Stimulated activated CD8-positive, alpha-beta memory T cell treated with anti-CD3 and anti-CD28 coated beads, Interleukin-7, amount 100 ng/mL, for 1 hour (primary cell): Measurements from ENCODE around the gene ACLY.
"Not testable (repeated sequence)": the region's sequence is repeated elsewhere in the genome, so short reads cannot be mapped to it uniquely, and the experiment has no call there.

Experiments
- DNase-seq, 2 donors: peaks; one replicate each; pipeline ENCODE4 v3.0.0-alpha.2; 2020; ENCODE audit warnings: low read depth in 2 of 2

The ACLY gene

DNA sequence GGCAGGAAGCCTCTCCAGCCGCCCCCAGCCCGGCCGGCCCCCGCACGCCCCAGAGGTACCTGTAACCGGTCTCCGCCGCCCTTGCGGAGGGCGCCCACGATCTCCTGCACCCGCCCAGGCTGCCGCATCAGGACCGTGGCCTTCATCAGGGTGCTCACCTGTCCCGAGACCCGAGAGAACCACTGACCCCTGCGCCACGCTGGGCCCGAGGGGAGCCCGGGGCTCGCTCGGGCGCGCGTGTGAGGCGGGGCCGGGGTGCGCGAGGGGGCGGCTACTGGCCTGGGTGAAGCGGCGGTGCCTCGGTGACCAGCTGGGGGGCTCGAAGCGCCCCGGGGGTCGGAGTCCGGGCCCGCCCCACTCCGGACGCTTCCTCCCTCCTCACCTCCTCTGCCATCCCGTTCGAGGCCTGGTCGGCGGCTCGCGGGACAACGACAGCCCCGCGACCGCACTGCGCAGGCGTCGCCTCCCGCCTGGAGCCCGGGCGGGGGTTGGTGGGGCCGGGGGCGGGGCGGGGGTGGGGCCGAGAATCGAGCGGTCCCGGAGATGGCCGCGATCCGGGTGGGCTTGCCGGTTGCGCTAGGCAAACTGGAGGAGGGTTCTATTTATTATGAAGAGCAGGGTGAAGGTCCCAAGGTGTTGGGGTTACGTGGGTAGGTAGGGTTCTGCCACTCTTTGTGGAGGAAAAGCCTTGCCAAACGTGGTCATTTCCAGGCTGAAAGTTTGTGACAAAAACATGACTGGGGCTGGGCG, 82.8 kb downstream of the ACLY start, which contains the start of gene NT5C3B:
Gene NT5C3B (minus strand): TSS at position 433 of the 750 bp plus-strand sequence. CDS start 39 bp downstream, at position 394.
- peak; percentile 14 to 29 for DNase-seq

DNA sequence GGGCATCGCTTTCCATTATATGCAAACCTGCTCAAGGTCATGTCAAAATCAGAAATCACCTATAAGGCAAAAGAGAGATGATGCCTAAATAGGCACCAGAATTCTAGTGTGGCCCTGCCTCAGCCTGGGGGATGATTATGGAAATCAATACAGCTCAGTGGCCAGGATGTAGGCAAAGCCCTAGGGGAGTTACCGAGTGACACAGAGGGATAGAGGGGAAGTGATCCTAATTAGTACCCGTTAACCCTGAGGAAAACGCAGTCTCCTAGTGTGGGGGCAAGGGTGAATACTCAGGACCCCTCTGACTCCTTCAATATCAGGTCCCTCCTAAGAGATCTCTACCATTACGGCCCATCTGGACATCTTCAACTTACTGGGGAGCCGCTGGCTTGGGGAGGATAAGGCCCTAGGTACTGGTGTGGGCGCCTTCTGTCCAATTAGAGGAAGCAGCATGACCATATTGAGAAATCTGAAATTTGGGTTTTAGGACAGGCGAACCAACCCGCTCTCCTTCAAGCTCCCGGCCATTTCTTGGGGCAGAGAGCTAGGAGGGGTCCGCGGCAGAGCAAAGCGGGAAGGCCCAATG, 83.4 kb downstream of the ACLY start:
- no peak for DNase-seq

DNA sequence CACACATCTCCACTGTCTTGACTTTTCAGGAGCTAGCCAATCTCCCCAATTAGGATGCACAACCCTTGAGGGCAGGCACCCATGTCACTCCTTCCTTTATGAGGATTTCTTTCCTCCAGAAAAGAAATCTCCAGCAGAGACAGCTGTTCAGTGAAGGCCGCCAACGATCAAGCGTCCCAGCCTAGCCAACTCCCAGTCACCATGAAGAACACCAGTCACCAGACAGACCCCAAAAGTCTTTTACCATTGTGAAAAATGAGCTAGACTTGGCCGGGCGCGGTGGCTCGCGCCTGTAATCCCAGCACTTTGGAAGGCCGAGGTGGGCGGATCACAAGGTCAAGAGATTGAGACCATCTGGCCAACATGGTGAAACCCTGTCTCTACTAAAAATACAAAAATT, 88.8 kb downstream of the ACLY start:
- not testable (repeated sequence) for DNase-seq

DNA sequence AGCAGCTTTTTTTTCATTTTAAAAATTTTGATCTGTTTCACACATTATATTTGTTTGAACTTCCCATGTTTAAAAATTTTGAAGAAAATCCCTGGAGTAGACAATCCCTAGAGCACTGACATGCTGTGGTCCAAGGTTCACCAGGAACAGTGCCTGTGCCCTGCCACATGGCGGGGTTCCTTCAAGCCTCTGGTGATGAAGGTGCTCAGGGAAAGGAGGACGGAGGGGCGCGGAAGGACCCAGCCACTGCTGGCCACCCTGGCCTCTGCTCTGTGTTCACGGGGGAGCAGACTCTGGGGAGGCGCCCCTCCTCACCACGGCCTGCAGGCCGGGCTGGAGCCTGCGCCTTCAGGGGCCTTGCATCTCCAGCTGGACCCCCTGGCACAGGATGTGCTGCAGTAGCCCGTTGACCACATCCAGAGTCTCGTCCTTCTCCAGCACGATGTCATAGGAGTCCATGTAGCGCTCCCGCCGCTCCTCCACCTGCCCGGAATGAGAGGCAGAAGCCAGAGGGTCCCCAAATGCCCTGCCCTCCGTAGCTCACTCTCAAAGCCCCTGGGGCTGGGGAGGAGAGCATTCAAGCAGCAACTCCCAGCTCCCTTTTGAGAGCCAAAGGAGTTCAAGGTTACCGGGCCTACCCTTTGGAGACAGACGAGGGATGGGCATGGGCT, 93.4 kb downstream of the ACLY start:
- no peak for DNase-seq

DNA sequence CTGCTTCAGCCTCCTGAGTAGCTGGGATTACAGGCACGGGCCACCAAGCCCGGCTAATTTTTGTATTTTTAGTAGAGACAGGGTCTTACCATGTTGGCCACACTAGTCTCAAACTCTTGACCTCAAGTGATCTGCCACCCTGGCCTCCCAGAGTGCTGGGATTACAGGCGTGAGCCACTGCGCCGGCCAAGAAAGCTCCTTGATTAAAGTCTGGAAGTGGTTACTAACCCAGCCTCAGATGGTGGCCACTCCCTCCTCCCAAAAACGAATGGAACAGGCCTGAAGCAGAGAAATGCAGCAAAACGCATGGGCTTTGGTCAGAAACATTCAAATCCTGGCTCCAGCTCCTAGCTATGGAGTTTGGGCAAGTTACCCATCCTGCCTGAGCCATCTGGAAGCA, 94.7 kb downstream of the ACLY start:
- no peak for DNase-seq

DNA sequence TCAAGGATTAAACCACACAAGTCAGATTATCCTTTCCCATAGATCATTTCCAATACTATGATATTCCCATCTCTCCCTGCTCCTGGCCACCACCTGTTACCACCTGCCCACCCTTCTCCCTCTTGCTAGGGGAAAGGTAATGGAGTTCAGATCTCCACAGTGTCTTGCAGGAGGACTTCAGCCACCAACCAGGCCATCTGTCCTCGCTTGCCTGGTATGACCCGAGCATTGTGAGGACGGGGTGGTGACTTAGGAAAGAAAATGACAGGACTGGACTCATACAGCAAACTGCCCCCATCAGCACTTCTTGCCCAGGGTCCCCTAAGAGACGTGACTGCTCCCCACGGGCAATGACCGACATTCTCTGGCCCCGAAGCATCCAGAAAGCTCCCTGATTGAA, 95.2 kb downstream of the ACLY start:
- no peak for DNase-seq

DNA sequence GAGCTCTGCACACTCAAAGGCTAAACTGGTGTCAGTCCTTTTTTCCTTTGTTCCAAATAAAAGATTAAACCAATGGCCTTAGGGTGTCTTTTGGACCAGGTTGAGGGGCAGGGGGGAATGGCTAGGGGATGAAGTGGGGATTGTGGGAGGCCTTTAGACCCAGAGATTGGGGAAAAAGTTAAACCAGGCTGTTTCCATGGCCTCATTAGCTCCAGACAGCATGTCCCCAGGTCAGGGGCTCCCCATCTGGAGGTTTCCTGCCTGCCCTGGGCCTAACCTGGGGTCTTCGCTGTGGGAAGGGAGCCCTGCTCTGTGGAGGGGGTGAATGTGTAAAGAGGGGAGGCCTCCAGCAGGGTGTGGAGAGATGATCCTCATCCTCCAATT, 95.6 kb downstream of the ACLY start:
- no peak for DNase-seq

DNA sequence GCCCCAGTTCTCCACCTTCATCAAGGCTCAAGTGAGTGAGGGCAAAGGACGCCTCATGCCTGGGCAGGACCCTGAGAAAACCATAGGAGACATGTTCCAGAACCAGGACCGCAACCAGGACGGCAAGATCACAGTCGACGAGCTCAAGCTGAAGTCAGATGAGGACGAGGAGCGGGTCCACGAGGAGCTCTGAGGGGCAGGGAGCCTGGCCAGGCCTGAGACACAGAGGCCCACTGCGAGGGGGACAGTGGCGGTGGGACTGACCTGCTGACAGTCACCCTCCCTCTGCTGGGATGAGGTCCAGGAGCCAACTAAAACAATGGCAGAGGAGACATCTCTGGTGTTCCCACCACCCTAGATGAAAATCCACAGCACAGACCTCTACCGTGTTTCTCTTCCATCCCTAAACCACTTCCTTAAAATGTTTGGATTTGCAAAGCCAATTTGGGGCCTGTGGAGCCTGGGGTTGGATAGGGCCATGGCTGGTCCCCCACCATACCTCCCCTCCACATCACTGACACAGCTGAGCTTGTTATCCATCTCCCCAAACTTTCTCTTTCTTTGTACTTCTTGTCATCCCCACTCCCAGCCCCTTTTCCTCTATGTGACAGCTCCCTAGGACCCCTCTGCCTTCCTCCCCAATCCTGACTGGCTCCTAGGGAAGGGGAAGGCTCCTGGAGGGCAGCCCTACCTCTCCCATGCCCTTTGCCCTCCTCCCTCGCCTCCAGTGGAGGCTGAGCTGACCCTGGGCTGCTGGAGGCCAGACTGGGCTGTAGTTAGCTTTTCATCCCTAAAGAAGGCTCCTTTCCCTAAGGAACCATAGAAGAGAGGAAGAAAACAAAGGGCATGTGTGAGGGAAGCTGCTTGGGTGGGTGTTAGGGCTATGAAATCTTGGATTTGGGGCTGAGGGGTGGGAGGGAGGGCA, 96.3 kb downstream of the ACLY start:
- DNase-seq, result no peak

DNA sequence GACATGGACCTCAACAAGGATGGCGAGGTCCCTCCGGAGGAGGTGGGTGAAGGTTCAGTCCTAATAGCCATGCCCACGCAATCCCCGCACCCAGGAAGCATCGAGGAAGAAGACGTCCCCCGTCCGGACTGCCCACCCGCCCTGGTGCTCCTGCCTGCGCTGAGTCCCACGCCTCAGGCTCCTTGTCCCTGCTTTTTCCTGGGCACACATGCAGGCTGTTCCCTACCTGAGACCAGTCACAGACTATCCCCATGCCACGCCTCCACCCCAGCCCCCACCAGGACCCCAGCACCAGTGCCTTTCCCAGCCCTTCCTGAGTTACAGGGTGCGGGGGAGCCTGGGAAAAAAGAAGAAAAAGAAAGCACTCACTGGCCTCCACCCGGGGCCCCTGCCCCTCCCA, 97.0 kb downstream of the ACLY start:
- no peak for DNase-seq

DNA sequence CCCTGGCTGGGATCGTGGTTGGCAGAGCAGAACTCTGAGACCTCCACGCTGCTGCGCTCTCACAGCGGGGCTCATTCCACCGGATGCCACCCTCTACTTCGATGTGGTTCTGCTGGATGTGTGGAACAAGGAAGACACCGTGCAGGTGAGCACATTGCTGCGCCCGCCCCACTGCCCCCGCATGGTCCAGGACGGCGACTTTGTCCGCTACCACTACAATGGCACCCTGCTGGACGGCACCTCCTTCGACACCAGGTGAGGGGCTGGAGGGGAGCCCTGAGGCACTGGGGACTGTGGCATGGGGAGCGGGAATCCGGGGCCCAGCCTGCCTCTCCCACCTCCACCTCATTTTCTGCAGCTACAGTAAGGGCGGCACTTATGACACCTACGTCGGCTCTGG, 100.7 kb downstream of the ACLY start:
- DNase-seq, result no peak
